GM23338 (cell line): ENCODE results near the gene RABL3. TPM values are rescaled to one million over a fixed set of nuclear protein-coding genes. Genes with fewer than 3 reads are reported as not detected.
A peak's percentile ranks its signal among the peaks of the same experiment; 100 is the strongest.

Experiments used
- ATAC-seq: fragments of 200-7000 bp; cut with Tn5 transposase; 3 replicates; pipeline ENCODE4 v1.9.1; 2020
- DNase-seq: peaks from one replicate; pipeline ENCODE4 v3.0.0-alpha.2; 2015; ENCODE audit warnings: low spot score
- H2AFZ ChIP-seq: fragments of 200-600 bp; sonication (generic); 2 replicates; pipeline ENCODE4 v1.8.0; 2016; ENCODE audit warnings: antibody characterized with exemption, mild to moderate bottlenecking, moderate library complexity
- H3F3A ChIP-seq: fragments of 200-600 bp; sonication (generic); replicated peaks from 2 replicates; pipeline ENCODE4 v1.8.0; 2017; ENCODE audit warnings: antibody characterized with exemption, mixed run types, low read depth
- H3K27ac ChIP-seq: fragments of 200-600 bp; sonication (generic); 2 replicates; pipeline ENCODE4 v1.6.1; 2016; ENCODE audit warnings: low read depth
- H3K27me3 ChIP-seq: fragments of 200-600 bp; sonication (generic); 2 replicates; pipeline ENCODE4 v1.8.0; 2016; ENCODE audit warnings: mild to moderate bottlenecking, mixed run types, moderate library complexity; ENCODE audit not compliant: insufficient read depth
- H3K36me3 ChIP-seq: fragments of 200-600 bp; sonication (generic); 2 replicates; pipeline ENCODE4 v1.8.0; 2016; ENCODE audit warnings: mild to moderate bottlenecking; ENCODE audit not compliant: insufficient read depth
- H3K4me1 ChIP-seq: fragments of 200-600 bp; sonication (generic); 2 replicates; pipeline ENCODE4 v1.8.0; 2016; ENCODE audit warnings: mild to moderate bottlenecking, moderate library complexity; ENCODE audit not compliant: insufficient read depth
- H3K4me2 ChIP-seq: fragments of 200-600 bp; sonication (generic); 2 replicates; pipeline ENCODE4 v1.7.1; 2017; ENCODE audit warnings: mixed run types
- H3K4me3 ChIP-seq: fragments of 200-600 bp; sonication (generic); 2 replicates; pipeline ENCODE4 v1.6.1; 2016; ENCODE audit warnings: mixed run types
- H3K79me2 ChIP-seq: fragments of 200-600 bp; sonication (generic); replicated peaks from 2 replicates; pipeline ENCODE4 v1.8.0; 2017; ENCODE audit warnings: mild to moderate bottlenecking; ENCODE audit not compliant: insufficient read depth
- H3K9me2 ChIP-seq: fragments of 200-600 bp; sonication (generic); 2 replicates; pipeline ENCODE4 v1.8.0; 2017; ENCODE audit not compliant: insufficient read depth
- H4K20me1 ChIP-seq: fragments of 200-600 bp; sonication (generic); replicated peaks from 2 replicates; pipeline ENCODE4 v1.8.0; 2017; ENCODE audit warnings: mild to moderate bottlenecking; ENCODE audit not compliant: insufficient read depth
- H3K27ac Mint-ChIP-seq: 2 replicates; pipeline ENCODE4 v1.8.0; 2020; ENCODE audit warnings: inconsistent platforms, mild to moderate bottlenecking, moderate library complexity, mixed read lengths
- H3K27me3 Mint-ChIP-seq: 3 replicates; pipeline ENCODE4 v1.8.0; 2022; ENCODE audit warnings: low read depth, mild to moderate bottlenecking, moderate library complexity, mixed read lengths, inconsistent platforms; ENCODE audit not compliant: insufficient read depth, poor library complexity
- H3K36me3 Mint-ChIP-seq: 3 replicates; pipeline ENCODE4 v1.8.0; 2021; ENCODE audit warnings: low read depth, mild to moderate bottlenecking, inconsistent platforms, moderate library complexity, mixed read lengths
- H3K4me1 Mint-ChIP-seq: 3 replicates; pipeline ENCODE4 v1.8.0; 2020; ENCODE audit warnings: mild to moderate bottlenecking, inconsistent platforms, mixed read lengths
- H3K4me3 Mint-ChIP-seq: 3 replicates; pipeline ENCODE4 v1.8.0; 2021; ENCODE audit warnings: moderate library complexity, mild to moderate bottlenecking, inconsistent platforms, mixed read lengths
- H3K9me3 Mint-ChIP-seq: 3 replicates; pipeline ENCODE4 v1.8.0; 2020; ENCODE audit warnings: moderate library complexity, mild to moderate bottlenecking, inconsistent platforms, mixed read lengths
- CREB1 ChIP-seq: fragments of 250-450 bp; sonication (Bioruptor Pico); IDR thresholded peaks from 2 replicates; pipeline ENCODE4 v1.5.0; 2020; ENCODE audit warnings: low read depth, mild to moderate bottlenecking, moderate library complexity
- CTCF ChIP-seq, 2 experiments: fragments of 200-600 bp in 1 of 2; sonication (generic) in 1 of 2; conservative IDR thresholded peaks; 2 replicates each; pipeline versions ENCODE4 v1.5.1 to v1.6.1; 2016 to 2017; ENCODE audit warnings: antibody characterized with exemption in 2 of 2, low read depth in 2 of 2, mild to moderate bottlenecking in 2 of 2, moderate library complexity in 1 of 2
- EZH2 ChIP-seq: fragments of 200-600 bp; sonication (generic); IDR thresholded peaks from one replicate; pipeline ENCODE4 v1.8.0; 2017; ENCODE audit warnings: antibody characterized with exemption, mild to moderate bottlenecking, low read depth; ENCODE audit not compliant: unreplicated experiment
- EZH2phosphoT487 ChIP-seq: fragments of 200-600 bp; sonication (generic); IDR thresholded peaks from one replicate; pipeline ENCODE4 v1.8.1; 2018; ENCODE audit warnings: antibody characterized with exemption; ENCODE audit not compliant: unreplicated experiment
- JUNB ChIP-seq: IDR thresholded peaks from one replicate; pipeline ENCODE4 v1.6.1; 2016; ENCODE audit warnings: antibody characterized with exemption; ENCODE audit not compliant: unreplicated experiment
- NANOG ChIP-seq: IDR thresholded peaks from 2 replicates; pipeline ENCODE4 v1.6.1; 2016; ENCODE audit warnings: antibody characterized with exemption, borderline replicate concordance
- POLR2AphosphoS5 ChIP-seq: IDR thresholded peaks from 2 replicates; pipeline ENCODE4 v1.6.1; 2016; ENCODE audit warnings: antibody characterized with exemption, low read depth
- STAT1 ChIP-seq: IDR thresholded peaks from one replicate; pipeline ENCODE4 v1.6.1; 2016; ENCODE audit warnings: antibody characterized with exemption; ENCODE audit not compliant: unreplicated experiment
- ZNF114 ChIP-seq: fragments of 250-450 bp; sonication (Bioruptor Pico); IDR thresholded peaks from 2 replicates; pipeline ENCODE4 v1.5.0; 2020; ENCODE audit warnings: mild to moderate bottlenecking, moderate library complexity
- ZNF331 ChIP-seq: fragments of 250-450 bp; sonication (Bioruptor Pico); IDR thresholded peaks from 2 replicates; pipeline ENCODE4 v1.5.0; 2020; ENCODE audit warnings: low read depth, mild to moderate bottlenecking, moderate library complexity
- polyA plus RNA-seq: library from polyadenylated mRNA; unstranded; fragments of >200 nt; fragmentation: Nextera tagmentation; extraction: Ambion mirVana; gene quantifications from 2 replicates; pipeline ENCODE4 v1.2.1, GENCODE V29; 2016
- total RNA-seq: library from RNA; depleted of rRNA; stranded (reverse); fragments of >200 nt; shearing (Covaris generic); gene quantifications from 2 replicates; pipeline ENCODE4 v1.2.3, GENCODE V29; 2014
- TF ChIP-seq, protein P1 (sequence below): IDR thresholded peaks from one replicate; pipeline ENCODE4 v1.6.1; 2018; ENCODE audit warnings: antibody characterized with exemption; ENCODE audit not compliant: unreplicated experiment
- TF ChIP-seq, protein P2 (sequence below): IDR thresholded peaks from 2 replicates; pipeline ENCODE4 v1.6.1; 2016; ENCODE audit warnings: antibody characterized with exemption
- TF ChIP-seq, protein P3 (sequence below): fragments of 250-450 bp; sonication (Bioruptor Pico); IDR thresholded peaks from 2 replicates; pipeline ENCODE4 v1.5.0; 2020; ENCODE audit warnings: mild to moderate bottlenecking, moderate library complexity

Gene RABL3
- total and polyA plus RNA-seq, 2 experiments from 2014 or later: 7.8 to 9.8 TPM

DNA sequence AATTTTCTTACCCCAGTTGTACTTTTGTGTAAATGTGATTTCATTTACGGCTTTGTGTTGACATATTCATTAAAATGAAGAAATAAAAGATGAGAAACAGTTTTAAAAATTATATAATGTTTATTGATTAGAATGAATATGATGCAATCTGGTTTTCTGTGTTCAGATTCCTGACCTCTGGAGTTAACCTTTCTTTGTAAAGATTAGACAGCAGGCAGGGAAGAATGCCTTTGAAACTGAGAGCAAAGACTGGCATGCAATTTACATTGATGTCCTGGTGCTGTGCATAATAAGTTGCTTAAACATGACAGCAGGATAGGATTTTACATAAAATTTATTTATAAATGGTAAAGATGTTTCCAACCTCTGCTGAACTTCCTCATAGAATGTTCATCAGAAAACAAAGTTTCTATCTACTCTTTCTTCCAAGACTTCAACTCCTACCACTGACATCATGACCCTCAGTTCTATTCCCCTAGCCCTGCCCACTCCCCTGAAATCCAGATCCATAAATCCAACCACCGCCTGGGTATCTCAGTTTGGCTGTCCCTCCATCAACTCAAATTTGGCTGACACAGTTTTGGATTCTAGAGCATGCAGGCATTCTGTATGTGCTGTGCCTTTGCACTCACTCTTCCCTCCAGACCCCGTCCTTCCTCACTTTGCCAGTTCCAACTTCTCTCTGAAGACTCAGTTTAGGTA, 62.0 kb downstream of the RABL3 start:
- Histone ChIP-seq H3K27ac (peak overlapping the region; percentile 98), H3K9me2 (0 out of 2 replicates have a peak, but pooled peaks cover 6% of the 10 kb centered on the region), H3K79me2 (no peaks in the 10 kb centered on the region), H3K4me2 (peak overlapping the region; percentile 46; the same call in 1 of the 2 replicates), H3K4me3 (no peak overlapping the region), H3K4me1 (peaks cover 39% of the 10 kb centered on the region), H2AFZ (no peak overlapping the region), H4K20me1 (no peaks in the 10 kb centered on the region), H3K36me3 (no peaks in the 10 kb centered on the region), H3F3A (0 out of 2 replicates have a peak, but pooled peaks cover 4% of the 10 kb centered on the region), H3K27me3 (no peaks in the 10 kb centered on the region)
- Mint-ChIP-seq H3K27ac (peak overlapping the region; percentile 94), H3K9me3 (peaks cover 9% of the 10 kb centered on the region), H3K27me3 (peaks cover 6% of the 10 kb centered on the region), H3K4me1 (peaks cover 65% of the 10 kb centered on the region), H3K36me3 (peaks cover 16% of the 10 kb centered on the region), H3K4me3 (no peak overlapping the region)
- peak; percentile 15 for DNase-seq
- ATAC-seq: no peak
- TF ChIP-seq, protein P1, sequence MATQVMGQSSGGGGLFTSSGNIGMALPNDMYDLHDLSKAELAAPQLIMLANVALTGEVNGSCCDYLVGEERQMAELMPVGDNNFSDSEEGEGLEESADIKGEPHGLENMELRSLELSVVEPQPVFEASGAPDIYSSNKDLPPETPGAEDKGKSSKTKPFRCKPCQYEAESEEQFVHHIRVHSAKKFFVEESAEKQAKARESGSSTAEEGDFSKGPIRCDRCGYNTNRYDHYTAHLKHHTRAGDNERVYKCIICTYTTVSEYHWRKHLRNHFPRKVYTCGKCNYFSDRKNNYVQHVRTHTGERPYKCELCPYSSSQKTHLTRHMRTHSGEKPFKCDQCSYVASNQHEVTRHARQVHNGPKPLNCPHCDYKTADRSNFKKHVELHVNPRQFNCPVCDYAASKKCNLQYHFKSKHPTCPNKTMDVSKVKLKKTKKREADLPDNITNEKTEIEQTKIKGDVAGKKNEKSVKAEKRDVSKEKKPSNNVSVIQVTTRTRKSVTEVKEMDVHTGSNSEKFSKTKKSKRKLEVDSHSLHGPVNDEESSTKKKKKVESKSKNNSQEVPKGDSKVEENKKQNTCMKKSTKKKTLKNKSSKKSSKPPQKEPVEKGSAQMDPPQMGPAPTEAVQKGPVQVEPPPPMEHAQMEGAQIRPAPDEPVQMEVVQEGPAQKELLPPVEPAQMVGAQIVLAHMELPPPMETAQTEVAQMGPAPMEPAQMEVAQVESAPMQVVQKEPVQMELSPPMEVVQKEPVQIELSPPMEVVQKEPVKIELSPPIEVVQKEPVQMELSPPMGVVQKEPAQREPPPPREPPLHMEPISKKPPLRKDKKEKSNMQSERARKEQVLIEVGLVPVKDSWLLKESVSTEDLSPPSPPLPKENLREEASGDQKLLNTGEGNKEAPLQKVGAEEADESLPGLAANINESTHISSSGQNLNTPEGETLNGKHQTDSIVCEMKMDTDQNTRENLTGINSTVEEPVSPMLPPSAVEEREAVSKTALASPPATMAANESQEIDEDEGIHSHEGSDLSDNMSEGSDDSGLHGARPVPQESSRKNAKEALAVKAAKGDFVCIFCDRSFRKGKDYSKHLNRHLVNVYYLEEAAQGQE: no peak
- TF ChIP-seq ZNF114 (CRISPR knock-in tag) (no peak), ZNF331 (CRISPR knock-in tag) (no peak), EZH2 (no peak), STAT1 (no peak), POLR2AphosphoS5 (no peak), NANOG (0 out of 2 replicates have a peak, but pooled peaks have one; percentile 12), CTCF (conservative IDR thresholded peaks at IDR 0.05; ENCODE audit: low read depth in 2 of 2) (no peak), CREB1 (CRISPR knock-in tag) (no peak), JUNB (no peak), EZH2phosphoT487 (no peak)
- TF ChIP-seq, protein P2, sequence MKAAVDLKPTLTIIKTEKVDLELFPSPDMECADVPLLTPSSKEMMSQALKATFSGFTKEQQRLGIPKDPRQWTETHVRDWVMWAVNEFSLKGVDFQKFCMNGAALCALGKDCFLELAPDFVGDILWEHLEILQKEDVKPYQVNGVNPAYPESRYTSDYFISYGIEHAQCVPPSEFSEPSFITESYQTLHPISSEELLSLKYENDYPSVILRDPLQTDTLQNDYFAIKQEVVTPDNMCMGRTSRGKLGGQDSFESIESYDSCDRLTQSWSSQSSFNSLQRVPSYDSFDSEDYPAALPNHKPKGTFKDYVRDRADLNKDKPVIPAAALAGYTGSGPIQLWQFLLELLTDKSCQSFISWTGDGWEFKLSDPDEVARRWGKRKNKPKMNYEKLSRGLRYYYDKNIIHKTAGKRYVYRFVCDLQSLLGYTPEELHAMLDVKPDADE: no peak
- TF ChIP-seq, protein P3, sequence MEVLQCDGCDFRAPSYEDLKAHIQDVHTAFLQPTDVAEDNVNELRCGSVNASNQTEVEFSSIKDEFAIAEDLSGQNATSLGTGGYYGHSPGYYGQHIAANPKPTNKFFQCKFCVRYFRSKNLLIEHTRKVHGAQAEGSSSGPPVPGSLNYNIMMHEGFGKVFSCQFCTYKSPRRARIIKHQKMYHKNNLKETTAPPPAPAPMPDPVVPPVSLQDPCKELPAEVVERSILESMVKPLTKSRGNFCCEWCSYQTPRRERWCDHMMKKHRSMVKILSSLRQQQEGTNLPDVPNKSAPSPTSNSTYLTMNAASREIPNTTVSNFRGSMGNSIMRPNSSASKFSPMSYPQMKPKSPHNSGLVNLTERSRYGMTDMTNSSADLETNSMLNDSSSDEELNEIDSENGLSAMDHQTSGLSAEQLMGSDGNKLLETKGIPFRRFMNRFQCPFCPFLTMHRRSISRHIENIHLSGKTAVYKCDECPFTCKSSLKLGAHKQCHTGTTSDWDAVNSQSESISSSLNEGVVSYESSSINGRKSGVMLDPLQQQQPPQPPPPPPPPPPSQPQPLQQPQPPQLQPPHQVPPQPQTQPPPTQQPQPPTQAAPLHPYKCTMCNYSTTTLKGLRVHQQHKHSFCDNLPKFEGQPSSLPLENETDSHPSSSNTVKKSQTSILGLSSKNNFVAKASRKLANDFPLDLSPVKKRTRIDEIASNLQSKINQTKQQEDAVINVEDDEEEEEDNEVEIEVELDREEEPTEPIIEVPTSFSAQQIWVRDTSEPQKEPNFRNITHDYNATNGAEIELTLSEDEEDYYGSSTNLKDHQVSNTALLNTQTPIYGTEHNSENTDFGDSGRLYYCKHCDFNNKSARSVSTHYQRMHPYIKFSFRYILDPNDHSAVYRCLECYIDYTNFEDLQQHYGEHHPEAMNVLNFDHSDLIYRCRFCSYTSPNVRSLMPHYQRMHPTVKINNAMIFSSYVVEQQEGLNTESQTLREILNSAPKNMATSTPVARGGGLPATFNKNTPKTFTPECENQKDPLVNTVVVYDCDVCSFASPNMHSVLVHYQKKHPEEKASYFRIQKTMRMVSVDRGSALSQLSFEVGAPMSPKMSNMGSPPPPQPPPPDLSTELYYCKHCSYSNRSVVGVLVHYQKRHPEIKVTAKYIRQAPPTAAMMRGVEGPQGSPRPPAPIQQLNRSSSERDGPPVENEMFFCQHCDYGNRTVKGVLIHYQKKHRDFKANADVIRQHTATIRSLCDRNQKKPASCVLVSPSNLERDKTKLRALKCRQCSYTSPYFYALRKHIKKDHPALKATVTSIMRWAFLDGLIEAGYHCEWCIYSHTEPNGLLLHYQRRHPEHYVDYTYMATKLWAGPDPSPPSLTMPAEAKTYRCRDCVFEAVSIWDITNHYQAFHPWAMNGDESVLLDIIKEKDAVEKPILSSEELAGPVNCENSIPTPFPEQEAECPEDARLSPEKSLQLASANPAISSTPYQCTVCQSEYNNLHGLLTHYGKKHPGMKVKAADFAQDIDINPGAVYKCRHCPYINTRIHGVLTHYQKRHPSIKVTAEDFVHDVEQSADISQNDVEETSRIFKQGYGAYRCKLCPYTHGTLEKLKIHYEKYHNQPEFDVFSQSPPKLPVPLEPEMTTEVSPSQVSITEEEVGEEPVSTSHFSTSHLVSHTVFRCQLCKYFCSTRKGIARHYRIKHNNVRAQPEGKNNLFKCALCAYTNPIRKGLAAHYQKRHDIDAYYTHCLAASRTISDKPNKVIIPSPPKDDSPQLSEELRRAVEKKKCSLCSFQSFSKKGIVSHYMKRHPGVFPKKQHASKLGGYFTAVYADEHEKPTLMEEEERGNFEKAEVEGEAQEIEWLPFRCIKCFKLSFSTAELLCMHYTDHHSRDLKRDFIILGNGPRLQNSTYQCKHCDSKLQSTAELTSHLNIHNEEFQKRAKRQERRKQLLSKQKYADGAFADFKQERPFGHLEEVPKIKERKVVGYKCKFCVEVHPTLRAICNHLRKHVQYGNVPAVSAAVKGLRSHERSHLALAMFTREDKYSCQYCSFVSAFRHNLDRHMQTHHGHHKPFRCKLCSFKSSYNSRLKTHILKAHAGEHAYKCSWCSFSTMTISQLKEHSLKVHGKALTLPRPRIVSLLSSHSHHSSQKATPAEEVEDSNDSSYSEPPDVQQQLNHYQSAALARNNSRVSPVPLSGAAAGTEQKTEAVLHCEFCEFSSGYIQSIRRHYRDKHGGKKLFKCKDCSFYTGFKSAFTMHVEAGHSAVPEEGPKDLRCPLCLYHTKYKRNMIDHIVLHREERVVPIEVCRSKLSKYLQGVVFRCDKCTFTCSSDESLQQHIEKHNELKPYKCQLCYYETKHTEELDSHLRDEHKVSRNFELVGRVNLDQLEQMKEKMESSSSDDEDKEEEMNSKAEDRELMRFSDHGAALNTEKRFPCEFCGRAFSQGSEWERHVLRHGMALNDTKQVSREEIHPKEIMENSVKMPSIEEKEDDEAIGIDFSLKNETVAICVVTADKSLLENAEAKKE: 0 out of 2 replicates have a peak, but pooled peaks have one; percentile 20
